Caki2 (cell line): ENCODE measurements around the gene SCYGR5. TPM values are rescaled to one million over a fixed set of nuclear protein-coding genes. Genes with fewer than 3 reads are reported as not detected.
"Not testable (repeated sequence)": the region's sequence is repeated elsewhere in the genome, so short reads cannot be mapped to it uniquely, and the experiment has no call there.

Source experiments
- DNase-seq: peaks from one replicate; pipeline ENCODE4 v3.0.0-alpha.2; 2015; ENCODE audit warnings: low read depth
- in situ Hi-C: cut with HindIII; loops from 2 replicates; pipeline ENCODE4 v1.10.0; 2016; ENCODE audit warnings: low sequenced_read_pairs, low pct_unique_long_range_greater_than_20kb, mixed read lengths
- total RNA-seq: library from RNA; depleted of rRNA; stranded (reverse); fragments of >200 nt; shearing (Covaris generic); gene quantifications from 2 replicates; pipeline ENCODE4 v1.2.3, GENCODE V29; 2014; ENCODE audit warnings: low replicate concordance; rRNA removed

The SCYGR5 gene, protein sequence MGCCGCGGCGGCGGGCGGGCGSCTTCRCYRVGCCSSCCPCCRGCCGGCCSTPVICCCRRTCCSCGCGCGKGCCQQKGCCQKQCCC
- not detected in 2 replicates for total RNA-seq

GRCh38 chr2:227666631-227667170 lies at the start of gene SCYGR5:
TSS of gene SCYGR5 (plus strand) at chr2:227666804. CDS start at chr2:227666804, 0 bp downstream.
- DNase-seq, in situ Hi-C loops: not testable (repeated sequence)

- in situ Hi-C loops = no loop called here
- DNase-seq = no peak
Measured at GRCh38 chr2:227617316-227618230, 49.0 kb upstream of the SCYGR5 start, which contains the start of gene SCYGR4. TSS of gene SCYGR4 (plus strand) at chr2:227617498. CDS start at chr2:227617498, 0 bp downstream.

- in situ Hi-C loops = no loop called here
- no peak for DNase-seq
Measured at GRCh38 chr2:227623226-227623625, 43.4 kb upstream of the SCYGR5 start.

DNA sequence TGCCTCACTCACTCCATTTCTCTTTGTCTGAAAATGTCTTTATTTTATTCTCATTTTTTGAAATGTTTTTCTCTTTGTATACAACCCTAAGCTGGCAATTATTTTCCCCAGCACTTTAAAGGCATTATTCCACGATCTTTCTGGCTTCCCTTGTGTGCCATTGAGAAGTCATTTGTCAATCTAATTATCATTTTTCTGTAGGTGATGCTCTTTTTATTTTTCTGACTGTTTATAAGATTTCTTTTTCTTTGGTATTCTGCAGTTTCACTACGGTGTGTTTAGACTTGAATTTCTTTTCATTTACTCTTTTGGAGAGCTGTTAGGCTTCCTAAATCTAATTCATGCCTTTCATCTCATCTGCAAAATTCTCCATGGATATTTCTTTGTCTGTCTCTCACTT lies 41.2 kb upstream of the SCYGR5 start:
- in situ Hi-C loops = no loop called here
- DNase-seq = no peak

DNA sequence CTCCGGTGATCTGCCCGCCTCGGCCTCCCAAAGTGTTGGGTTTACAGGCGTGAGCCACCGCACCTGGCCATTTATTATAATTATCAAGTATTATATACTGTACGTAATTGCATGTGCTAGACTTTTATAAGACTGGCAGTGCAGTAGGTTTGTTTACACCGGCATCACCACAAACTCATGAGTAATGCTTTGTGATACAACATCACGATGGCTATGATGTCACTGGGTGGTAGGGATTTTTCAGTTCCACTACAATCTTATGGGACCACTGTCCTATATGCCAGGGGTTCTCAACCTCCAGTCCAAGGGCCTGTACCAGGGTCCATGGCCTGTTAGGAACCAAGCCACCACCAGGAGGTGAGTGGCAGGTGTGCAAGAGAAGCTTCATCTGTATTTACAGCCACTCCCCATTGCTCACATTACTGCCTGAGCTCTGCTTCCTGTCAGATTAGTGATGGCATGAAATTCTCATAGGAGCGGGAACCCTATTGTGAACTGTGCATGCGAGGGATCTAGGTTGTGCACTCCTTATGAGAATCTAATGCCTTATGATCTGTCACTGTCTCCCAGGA lies 39.9 kb upstream of the SCYGR5 start:
- in situ Hi-C loops = no loop called here
- DNase-seq = no peak

DNA sequence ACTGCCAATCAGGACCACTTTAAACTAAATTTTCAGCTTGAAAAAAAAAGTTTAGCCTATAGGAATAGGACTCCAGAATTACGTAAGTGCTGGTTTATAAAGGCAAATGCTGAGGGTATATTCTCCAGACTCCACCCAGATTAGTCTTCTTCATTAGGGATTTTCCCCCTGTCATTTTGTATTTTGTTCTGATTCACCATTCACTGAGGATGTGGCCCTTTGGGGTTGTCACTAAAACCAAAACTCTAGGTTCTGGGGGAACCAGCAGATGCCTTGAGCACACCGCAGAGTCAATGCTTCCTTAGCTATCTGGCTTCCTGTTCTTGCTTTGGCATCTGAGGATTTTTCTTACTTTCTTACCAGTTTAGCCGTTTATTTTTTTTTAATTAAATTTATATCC lies 38.8 kb upstream of the SCYGR5 start:
- in situ Hi-C loops = no loop called here
- no peak for DNase-seq

GRCh38 chr2:227629435-227629834 lies 37.2 kb upstream of the SCYGR5 start:
- in situ Hi-C loops = no loop called here
- DNase-seq = no peak

GRCh38 chr2:227630322-227630721 lies 36.3 kb upstream of the SCYGR5 start:
- no peak for DNase-seq
- in situ Hi-C loops = no loop called here

GRCh38 chr2:227632827-227633226 lies 33.8 kb upstream of the SCYGR5 start:
- no peak for DNase-seq
- in situ Hi-C loops = no loop called here

- in situ Hi-C loops = no loop called here
- DNase-seq = no peak
Measured at GRCh38 chr2:227634201-227634600, 32.4 kb upstream of the SCYGR5 start.

GRCh38 chr2:227642656-227643055 lies 23.9 kb upstream of the SCYGR5 start:
- no peak for DNase-seq
- in situ Hi-C loops = no loop called here

GRCh38 chr2:227643990-227644551 lies 22.5 kb upstream of the SCYGR5 start:
- DNase-seq = no peak
- in situ Hi-C loops = no loop called here

DNA sequence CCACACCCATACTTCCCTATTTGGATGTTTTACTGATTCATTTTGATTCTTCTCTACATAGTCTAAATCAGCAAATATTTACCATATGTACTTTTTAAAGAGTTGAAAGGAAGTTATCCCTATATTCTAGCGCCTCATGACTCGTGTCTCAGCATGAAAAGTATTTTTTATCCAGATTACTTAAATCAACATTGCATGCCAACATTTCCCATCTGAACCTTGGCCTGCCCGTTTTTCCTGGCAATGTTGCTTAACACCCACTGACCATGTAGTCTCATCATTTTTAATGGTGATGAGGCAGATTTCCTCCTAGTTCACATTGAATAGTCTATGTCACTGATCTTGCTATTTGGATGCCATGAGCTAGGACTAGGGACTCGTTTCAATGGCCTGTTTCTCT lies 13.2 kb upstream of the SCYGR5 start:
- peak; percentile 18 for DNase-seq

GRCh38 chr2:227654426-227654825 lies 12.2 kb upstream of the SCYGR5 start:
- in situ Hi-C loops = no loop called here
- no peak for DNase-seq

More for the DNA sequence above, 13.2 kb upstream of the SCYGR5 start:
- in situ Hi-C loops = no loop called here

GRCh38 chr2:227655454-227655853 lies 11.2 kb upstream of the SCYGR5 start:
- peak; percentile 70 for DNase-seq
- in situ Hi-C loops = no loop called here

GRCh38 chr2:227657199-227657845 lies 9.3 kb upstream of the SCYGR5 start:
- in situ Hi-C loops = no loop called here

GRCh38 chr2:227661025-227661649 lies 5.5 kb upstream of the SCYGR5 start:
- in situ Hi-C loops = no loop called here

More at GRCh38 chr2:227657199-227657845, 9.3 kb upstream of the SCYGR5 start:
- no peak for DNase-seq

GRCh38 chr2:227661827-227662226 lies 4.8 kb upstream of the SCYGR5 start:
- in situ Hi-C loops = no loop called here
- no peak for DNase-seq

More at GRCh38 chr2:227661025-227661649, 5.5 kb upstream of the SCYGR5 start:
- DNase-seq = no peak
